ENCODE results near the gene HABP4. TPM values are rescaled to one million over a fixed set of nuclear protein-coding genes. Genes with fewer than 3 reads are reported as not detected.

Gene HABP4
- total RNA-seq, 4 donors from 2014 or later = 1.9 to 11.3 (median 5.0) TPM

- Histone ChIP-seq H3K4me3 (peak overlapping the region in 3 of 4 donors; percentile 67 to 76 (median 69)), H3K36me3 (no peaks in the 10 kb centered on the region), H3K27me3 (no peaks in the 10 kb centered on the region), H3K9me3 (no peaks in the 10 kb centered on the region), H3K27ac (peak overlapping the region; percentile 99), H3K4me1 (peaks cover 16 to 31% (median 25%) of the 10 kb centered on the region in 4 donors)
- intact Hi-C loops (cut with DNase I; ENCODE audit: low total_unique reads) (loop anchor here (10.0 kb wide), 1 partner anchor 235 kb away; the partner anchor contains the start of gene PRXL2C), in situ Hi-C loops (cut with MboI; ENCODE audit: low pct_ligation_motif_present in 1 of 4, low pct_unique_long_range_greater_than_20kb in 1 of 4, low sequenced_read_pairs in 3 of 4) (no loop called here)
- no peak for DNase-seq
- WGBS, 2 donors (ENCODE audit: low coverage in 1 of 2) = 33 to 37% methylated on average over 2 of the region's 2 CpGs
- TF ChIP-seq POLR2AphosphoS5 (IDR thresholded peaks at IDR 0.05) = no peak
- no peak for TF ChIP-seq POLR2A (IDR thresholded peaks at IDR 0.05)
- TF ChIP-seq, protein P1, sequence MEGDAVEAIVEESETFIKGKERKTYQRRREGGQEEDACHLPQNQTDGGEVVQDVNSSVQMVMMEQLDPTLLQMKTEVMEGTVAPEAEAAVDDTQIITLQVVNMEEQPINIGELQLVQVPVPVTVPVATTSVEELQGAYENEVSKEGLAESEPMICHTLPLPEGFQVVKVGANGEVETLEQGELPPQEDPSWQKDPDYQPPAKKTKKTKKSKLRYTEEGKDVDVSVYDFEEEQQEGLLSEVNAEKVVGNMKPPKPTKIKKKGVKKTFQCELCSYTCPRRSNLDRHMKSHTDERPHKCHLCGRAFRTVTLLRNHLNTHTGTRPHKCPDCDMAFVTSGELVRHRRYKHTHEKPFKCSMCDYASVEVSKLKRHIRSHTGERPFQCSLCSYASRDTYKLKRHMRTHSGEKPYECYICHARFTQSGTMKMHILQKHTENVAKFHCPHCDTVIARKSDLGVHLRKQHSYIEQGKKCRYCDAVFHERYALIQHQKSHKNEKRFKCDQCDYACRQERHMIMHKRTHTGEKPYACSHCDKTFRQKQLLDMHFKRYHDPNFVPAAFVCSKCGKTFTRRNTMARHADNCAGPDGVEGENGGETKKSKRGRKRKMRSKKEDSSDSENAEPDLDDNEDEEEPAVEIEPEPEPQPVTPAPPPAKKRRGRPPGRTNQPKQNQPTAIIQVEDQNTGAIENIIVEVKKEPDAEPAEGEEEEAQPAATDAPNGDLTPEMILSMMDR (IDR thresholded peaks at IDR 0.05) = no peak
- TF ChIP-seq EP300 (IDR thresholded peaks at IDR 0.05; ENCODE audit: low read depth) = no peak
These were observed 30.3 kb upstream of the HABP4 start for GRCh38 chr9:96419691-96419969.

DNA sequence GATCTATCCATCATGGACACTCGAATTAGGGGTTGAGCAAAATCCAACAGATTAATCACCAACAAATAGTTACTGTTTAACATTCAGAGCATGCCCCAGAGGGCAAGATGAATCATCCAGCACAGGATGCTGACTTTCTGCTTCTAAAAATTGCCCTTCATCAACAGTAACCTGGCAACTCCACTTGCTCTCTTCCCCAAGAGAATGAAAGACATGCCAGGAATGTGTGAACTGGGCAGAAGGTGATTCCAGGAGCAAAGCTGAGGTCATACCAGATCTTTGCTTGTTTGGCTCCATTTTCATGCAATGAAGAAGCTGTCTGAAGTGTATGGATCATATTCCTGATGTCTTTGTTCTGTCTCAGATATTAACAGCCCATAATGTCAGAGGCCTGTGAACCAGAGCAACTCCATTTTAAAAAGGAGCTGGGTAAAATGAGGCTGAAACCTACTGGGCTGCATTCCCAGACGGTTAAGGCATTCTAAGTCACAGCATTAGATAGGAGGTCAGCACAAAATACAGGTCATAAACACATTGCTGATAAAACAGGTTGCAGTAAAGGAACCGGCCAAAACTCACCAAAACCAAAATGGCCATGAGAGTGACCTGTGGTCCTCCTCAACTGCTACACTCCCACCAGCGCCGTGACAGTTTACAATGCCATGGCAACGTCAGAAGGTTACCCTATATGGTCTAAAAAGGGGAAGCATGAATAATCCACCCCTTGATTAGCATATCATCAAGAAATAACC, 29.3 kb upstream of the HABP4 start:
- in situ Hi-C loops (cut with MboI; ENCODE audit: low pct_ligation_motif_present in 1 of 4, low pct_unique_long_range_greater_than_20kb in 1 of 4, low sequenced_read_pairs in 3 of 4) = no loop called here
- H3K27ac ChIP-seq = peak overlapping the region; percentile 99
- TF ChIP-seq POLR2AphosphoS5 (IDR thresholded peaks at IDR 0.05) (peak; percentile 35 to 65 (median 48)), POLR2A (IDR thresholded peaks at IDR 0.05) (no peak), EP300 (IDR thresholded peaks at IDR 0.05; ENCODE audit: low read depth) (peak; percentile 19)
- TF ChIP-seq, protein P1 (IDR thresholded peaks at IDR 0.05) = no peak
- no peaks in the 10 kb centered on the region for H3K9me3 ChIP-seq
- H3K36me3 ChIP-seq = no peaks in the 10 kb centered on the region
- no peaks in the 10 kb centered on the region for H3K27me3 ChIP-seq
- WGBS, 2 donors (ENCODE audit: low coverage in 1 of 2) = 49 to 78% methylated on average over 4 to 6 of the region's 6 CpGs
- peak; percentile 25 for DNase-seq
- intact Hi-C loops (cut with DNase I; ENCODE audit: low total_unique reads) = no loop called here
- no peak overlapping the region for H3K4me3 ChIP-seq
- H3K4me1 ChIP-seq = peaks cover 16 to 31% (median 25%) of the 10 kb centered on the region in 4 donors

DNA sequence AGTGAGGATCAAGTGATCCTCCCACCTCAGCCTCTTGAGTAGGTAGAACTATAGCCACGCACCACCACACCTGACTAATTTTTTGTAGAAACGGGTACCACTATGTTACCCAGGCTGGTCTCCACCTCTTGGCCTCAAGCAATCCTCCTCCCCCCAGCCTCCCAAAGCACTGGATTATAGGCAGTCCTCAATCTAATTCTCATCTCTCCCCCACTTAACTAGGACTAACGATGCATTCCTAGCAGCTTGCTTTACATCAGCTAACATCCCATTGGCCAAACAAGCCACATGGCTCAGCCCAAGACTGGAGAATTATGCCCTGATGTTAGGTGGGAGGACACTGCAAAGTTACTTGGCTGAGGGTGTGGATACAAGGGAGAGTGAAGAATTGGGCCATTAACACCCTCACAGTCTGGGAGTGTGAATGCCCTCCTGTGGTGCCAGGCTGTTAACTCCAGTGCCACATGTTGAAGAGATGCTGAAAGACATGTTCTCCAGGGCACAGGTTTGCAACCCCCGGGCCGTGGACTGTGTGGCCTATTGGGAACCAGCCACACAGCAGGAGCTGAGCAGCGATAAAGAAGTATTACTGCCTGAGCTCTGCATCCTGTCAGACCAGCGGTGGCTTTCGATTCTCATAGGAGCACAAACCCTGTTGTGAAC, 26.5 kb upstream of the HABP4 start:
- peaks cover 16 to 20% (median 16%) of the 10 kb centered on the region in 4 donors for H3K4me1 ChIP-seq
- in situ Hi-C loops (cut with MboI; ENCODE audit: low pct_ligation_motif_present in 1 of 4, low pct_unique_long_range_greater_than_20kb in 1 of 4, low sequenced_read_pairs in 3 of 4) (no loop called here), intact Hi-C loops (cut with DNase I; ENCODE audit: low total_unique reads) (no loop called here)
- no peaks in the 10 kb centered on the region for H3K9me3 ChIP-seq
- no peaks in the 10 kb centered on the region for H3K27me3 ChIP-seq
- no peaks in the 10 kb centered on the region for H3K36me3 ChIP-seq
- no peak for DNase-seq
- H3K4me3 ChIP-seq = no peak overlapping the region
- H3K27ac ChIP-seq = no peak overlapping the region
- no peak for TF ChIP-seq POLR2A (IDR thresholded peaks at IDR 0.05)
- TF ChIP-seq EP300 (IDR thresholded peaks at IDR 0.05; ENCODE audit: low read depth) = no peak
- TF ChIP-seq, protein P1 (IDR thresholded peaks at IDR 0.05) = no peak
- TF ChIP-seq POLR2AphosphoS5 (IDR thresholded peaks at IDR 0.05) = no peak
- WGBS, 2 donors (ENCODE audit: low coverage in 1 of 2) = 89 to 90% methylated on average over 2 to 8 of the region's 8 CpGs

DNA sequence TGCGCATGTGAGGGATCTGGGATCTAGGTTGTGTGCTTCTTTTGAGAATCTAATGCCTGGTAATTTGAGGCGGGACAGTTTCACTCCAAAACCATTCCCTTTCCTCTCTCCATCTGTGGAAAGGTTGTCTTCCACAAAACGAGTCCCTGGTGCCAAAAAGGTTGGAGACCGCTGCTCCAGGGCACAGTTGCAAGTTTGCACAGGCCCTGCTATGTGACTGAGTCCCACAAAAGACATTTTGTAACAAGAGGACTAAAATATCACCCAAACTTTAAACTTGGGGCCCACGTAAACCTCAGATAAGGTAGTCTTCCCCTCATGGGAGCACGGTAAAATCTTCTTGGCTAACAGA, 26.0 kb upstream of the HABP4 start:
- TF ChIP-seq, protein P1 (IDR thresholded peaks at IDR 0.05) = no peak
- TF ChIP-seq POLR2AphosphoS5 (IDR thresholded peaks at IDR 0.05) (no peak), POLR2A (IDR thresholded peaks at IDR 0.05) (no peak), EP300 (IDR thresholded peaks at IDR 0.05; ENCODE audit: low read depth) (no peak)
- H3K9me3 ChIP-seq = no peaks in the 10 kb centered on the region
- intact Hi-C loops (cut with DNase I; ENCODE audit: low total_unique reads) (no loop called here), in situ Hi-C loops (cut with MboI; ENCODE audit: low pct_ligation_motif_present in 1 of 4, low pct_unique_long_range_greater_than_20kb in 1 of 4, low sequenced_read_pairs in 3 of 4) (no loop called here)
- peaks cover 16 to 20% (median 16%) of the 10 kb centered on the region in 4 donors for H3K4me1 ChIP-seq
- DNase-seq = no peak
- H3K36me3 ChIP-seq = no peaks in the 10 kb centered on the region
- 91 to 92% methylated on average over 2 to 6 of the region's 6 CpGs for WGBS, 2 donors (ENCODE audit: low coverage in 1 of 2)
- no peaks in the 10 kb centered on the region for H3K27me3 ChIP-seq
- H3K4me3 ChIP-seq = no peak overlapping the region
- no peak overlapping the region for H3K27ac ChIP-seq

Data from transverse colon (tissue), 4 donors.